Mesodermal cell (in vitro differentiated cells): ENCODE results near the gene SNX22.

ENCODE experiments used
- H3K27ac ChIP-seq: 2 replicates; pipeline ENCODE4 v1.7.0; 2013; ENCODE audit warnings: mild to moderate bottlenecking, low read depth, low read length, moderate library complexity; ENCODE audit not compliant: severe bottlenecking
- H3K36me3 ChIP-seq: 2 replicates; pipeline ENCODE4 v1.7.1; 2013; ENCODE audit warnings: mild to moderate bottlenecking, low read length, moderate library complexity; ENCODE audit not compliant: control insufficient read depth, insufficient read depth
- H3K4me1 ChIP-seq: one replicate; pipeline ENCODE4 v1.7.1; 2013; ENCODE audit warnings: mild to moderate bottlenecking, low read length; ENCODE audit not compliant: insufficient read depth, control insufficient read depth, poor library complexity, severe bottlenecking
- H3K4me3 ChIP-seq: 2 replicates; pipeline ENCODE4 v1.7.0; 2013; ENCODE audit warnings: low read length, control low read depth, mild to moderate bottlenecking; ENCODE audit not compliant: insufficient read depth, poor library complexity, severe bottlenecking; ENCODE audit errors: extremely low read depth
- H3K9me3 ChIP-seq: 2 replicates; pipeline ENCODE4 v1.7.1; 2013; ENCODE audit warnings: mild to moderate bottlenecking, low read length, moderate library complexity; ENCODE audit not compliant: control insufficient read depth
- WGBS, 2 experiments: methylation state at CpG; one replicate each; pipeline ENCODE4 v1.1.5; 2013; ENCODE audit warnings: missing lambda C conversion rate in 2 of 2; ENCODE audit not compliant: insufficient coverage in 2 of 2; 5-methylcytosine and 5-hydroxymethylcytosine counted together

SNX22 gene

DNA sequence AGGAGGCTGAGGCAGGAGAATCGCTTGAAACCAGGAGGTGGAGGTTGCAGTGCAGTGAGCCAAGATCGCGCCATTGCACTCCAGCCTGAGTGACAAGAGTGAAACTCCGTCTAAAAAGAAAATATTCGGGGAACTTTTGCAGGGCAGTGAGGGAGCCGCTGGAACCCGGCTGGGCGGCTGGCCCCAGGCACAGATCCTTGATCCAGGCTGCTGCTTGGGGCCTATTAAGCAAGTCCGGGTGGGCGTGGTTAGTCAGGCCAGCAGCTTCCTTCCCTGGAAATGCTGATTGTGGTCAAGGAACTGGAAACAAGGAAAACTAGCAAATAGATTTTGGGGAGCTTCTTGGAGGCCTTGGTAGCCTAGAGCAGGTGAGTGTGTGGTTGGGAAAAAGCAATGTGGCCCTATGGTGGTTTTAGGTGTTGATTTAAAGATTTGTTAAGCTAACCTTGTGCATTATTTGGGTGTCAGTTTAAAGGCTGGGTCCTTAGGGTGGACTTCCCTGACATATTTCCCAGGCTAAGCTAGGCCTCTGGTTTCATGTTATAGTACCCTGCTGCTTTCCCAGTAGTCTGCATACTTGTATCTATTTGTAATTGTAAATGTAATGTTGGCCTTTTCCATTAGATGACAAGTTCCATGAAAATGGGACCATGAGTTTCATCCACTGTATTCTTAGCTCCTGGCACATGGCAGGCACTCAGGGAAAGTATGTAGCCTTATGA lies 17.7 kb upstream of the SNX22 start:
- WGBS, 2 experiments, result 92 to 95% methylated on average over 10 of the region's 10 CpGs
- Histone ChIP-seq H3K4me3 (no peak overlapping the region), H3K36me3 (peaks cover 89% of the 10 kb centered on the region)

DNA sequence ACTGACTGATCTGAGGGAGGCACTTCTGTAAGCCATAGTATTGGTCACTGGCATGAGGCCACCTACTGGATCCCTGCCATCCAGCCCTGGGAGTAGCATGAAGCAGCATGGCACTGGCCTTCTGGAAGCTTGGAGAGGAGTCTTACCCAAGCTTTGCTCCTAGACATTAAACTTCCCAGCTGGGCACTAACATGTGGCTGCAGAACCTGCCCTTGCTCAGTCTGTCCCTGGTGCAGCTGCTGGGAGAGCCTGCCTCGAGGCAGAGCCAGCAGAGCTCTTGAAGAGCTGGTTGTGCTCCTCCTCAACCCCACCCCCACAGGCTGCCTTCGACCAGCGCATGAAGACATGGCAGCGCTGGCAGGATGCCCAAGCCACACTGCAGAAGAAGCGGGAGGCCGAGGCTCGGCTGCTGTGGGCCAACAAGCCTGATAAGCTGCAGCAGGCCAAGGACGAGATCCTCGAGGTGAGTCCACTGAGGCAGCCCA lies 17.1 kb upstream of the SNX22 start:
- H3K36me3 ChIP-seq, result peaks cover 84% of the 10 kb centered on the region
- H3K27ac ChIP-seq, result no peak overlapping the region
- no peaks in the 10 kb centered on the region for H3K9me3 ChIP-seq
- H3K4me3 ChIP-seq, result no peak overlapping the region
- 99% methylated on average over 9 of the region's 9 CpGs for WGBS, 2 experiments
- H3K4me1 ChIP-seq, result no peaks in the 10 kb centered on the region

More for the DNA sequence above, 17.7 kb upstream of the SNX22 start:
- Histone ChIP-seq H3K4me1 (no peaks in the 10 kb centered on the region), H3K27ac (no peak overlapping the region), H3K9me3 (no peaks in the 10 kb centered on the region)

DNA sequence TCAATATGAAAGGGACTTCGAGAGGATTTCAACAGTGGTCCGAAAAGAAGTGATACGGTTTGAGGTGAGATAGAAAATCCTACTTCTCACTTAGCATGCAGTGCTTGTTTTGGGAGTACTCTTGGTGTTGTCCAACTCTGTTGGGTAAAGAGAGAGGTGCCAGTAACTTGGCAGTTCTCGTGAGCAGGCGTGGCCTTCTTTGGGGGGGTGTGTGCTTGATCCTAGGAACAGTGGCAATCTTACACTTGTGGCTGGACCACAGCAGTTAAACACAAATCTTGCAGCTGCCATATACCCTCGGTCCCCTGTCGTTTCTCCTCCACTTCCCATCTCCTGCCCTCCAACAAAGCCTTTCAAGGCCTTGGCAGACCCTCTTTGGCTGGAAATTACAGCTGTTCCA lies 15.2 kb upstream of the SNX22 start:
- 91 to 92% methylated on average over 3 to 4 of the region's 7 CpGs for WGBS, 2 experiments
- H3K9me3 ChIP-seq, result no peaks in the 10 kb centered on the region
- peaks cover 71% of the 10 kb centered on the region for H3K36me3 ChIP-seq
- no peaks in the 10 kb centered on the region for H3K4me1 ChIP-seq
- H3K4me3 ChIP-seq, result no peak overlapping the region
- H3K27ac ChIP-seq, result no peak overlapping the region

DNA sequence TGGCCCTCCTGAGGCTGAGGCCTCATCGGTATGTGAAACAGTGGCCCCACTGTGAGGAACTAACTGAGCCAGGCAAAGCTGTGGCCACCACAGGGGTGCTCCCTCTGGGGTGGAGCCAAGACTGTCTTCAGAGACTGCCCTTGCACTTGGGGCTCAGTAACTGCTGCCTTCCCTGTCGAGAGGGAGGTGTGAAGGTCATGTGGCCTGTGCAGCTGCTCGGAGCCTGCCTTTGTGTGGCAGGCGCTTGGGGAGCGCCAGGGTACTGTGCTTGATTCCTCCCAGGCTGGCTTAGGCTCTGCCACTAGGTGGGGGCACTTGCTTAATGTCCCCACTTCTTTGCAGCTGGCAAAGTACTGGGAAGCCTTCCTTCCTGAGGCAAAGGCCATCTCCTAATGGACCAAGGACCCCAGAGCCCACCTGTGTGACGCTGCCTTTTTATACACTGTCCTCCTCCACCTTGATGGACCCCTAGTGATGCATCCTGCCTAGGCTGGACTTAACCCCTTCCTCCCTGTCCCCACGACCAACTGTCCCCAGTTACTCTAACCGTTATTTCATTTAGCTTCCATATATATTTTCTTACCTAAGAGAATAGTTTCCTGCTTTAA lies 14.2 kb upstream of the SNX22 start:
- peaks cover 69% of the 10 kb centered on the region for H3K36me3 ChIP-seq
- H3K27ac ChIP-seq, result no peak overlapping the region
- 75 to 90% methylated on average over 3 to 6 of the region's 8 CpGs for WGBS, 2 experiments
- no peaks in the 10 kb centered on the region for H3K4me1 ChIP-seq
- no peaks in the 10 kb centered on the region for H3K9me3 ChIP-seq
- H3K4me3 ChIP-seq, result no peak overlapping the region

DNA sequence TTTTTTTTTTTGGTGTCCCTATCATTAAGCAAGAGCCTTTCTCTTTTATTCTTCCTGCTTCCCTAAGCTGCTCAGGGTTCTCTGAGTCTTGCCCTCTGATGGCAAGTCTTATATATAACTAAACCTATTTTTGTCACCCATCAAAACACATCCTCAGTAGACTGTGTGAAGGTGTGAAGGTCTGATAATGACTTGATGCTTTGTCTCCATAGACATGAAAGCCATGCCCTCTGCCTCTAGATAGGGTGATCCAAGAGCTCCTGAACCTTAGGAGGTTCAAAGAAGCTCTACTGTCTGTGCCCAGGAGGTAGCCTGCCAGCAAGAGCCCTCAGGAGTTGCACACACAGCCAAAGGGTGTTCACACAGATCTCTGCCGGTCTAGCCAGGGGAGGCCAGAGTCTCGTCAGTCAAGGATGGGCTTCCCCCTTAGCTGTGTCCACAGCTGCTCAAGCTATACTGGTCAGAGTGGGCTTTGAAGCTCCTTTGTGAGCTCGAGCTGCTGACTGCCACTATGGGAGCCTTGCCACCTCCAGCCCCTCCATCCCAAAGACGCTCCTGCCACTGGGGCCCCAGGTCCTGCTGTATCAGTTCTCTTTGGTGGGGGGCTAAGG lies 13.1 kb upstream of the SNX22 start:
- Histone ChIP-seq H3K4me3 (no peak overlapping the region), H3K9me3 (no peaks in the 10 kb centered on the region), H3K36me3 (peaks cover 67% of the 10 kb centered on the region), H3K27ac (no peak overlapping the region), H3K4me1 (no peaks in the 10 kb centered on the region)
- WGBS, 2 experiments, result 94 to 95% methylated on average over 3 of the region's 4 CpGs

DNA sequence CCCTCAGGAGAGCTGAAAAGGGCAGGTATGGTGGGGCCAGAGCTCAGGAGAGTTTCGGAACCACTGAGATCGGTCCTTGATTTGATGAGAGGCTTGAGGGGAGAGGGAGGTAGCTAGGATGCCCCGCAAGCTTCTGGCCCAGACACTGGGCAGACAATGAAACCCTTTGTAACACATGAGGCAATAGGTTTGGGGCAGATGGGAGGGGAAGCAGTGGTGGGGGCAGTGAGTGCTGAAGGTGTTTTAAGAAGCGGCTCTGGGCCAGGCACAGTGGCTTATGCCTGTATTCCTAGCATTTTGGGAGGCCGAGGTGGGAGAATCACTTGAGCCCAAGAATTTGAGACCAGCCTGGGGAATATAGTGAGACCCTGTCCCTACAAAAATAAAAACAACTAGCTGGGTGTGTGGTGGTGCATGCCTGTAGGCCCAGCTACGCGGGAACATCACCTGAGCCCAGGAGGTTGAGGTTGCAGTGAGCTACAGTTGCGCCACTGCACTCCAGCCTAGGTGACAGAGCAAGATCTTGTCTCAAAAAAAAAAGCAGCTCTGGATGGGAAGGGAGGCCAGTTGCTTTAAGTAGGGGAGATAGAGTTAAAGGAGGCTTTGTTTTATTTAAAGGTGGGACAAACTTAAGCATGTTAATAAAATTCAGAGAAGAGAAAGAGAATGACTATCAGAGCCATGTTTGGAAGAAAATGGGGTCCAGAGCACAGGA lies 9.6 kb upstream of the SNX22 start:
- WGBS, 2 experiments, result 93 to 96% methylated on average over 7 to 8 of the region's 8 CpGs
- no peak overlapping the region for H3K27ac ChIP-seq
- no peaks in the 10 kb centered on the region for H3K9me3 ChIP-seq
- no peak overlapping the region for H3K4me3 ChIP-seq
- H3K36me3 ChIP-seq, result peaks cover 49% of the 10 kb centered on the region
- H3K4me1 ChIP-seq, result no peaks in the 10 kb centered on the region

DNA sequence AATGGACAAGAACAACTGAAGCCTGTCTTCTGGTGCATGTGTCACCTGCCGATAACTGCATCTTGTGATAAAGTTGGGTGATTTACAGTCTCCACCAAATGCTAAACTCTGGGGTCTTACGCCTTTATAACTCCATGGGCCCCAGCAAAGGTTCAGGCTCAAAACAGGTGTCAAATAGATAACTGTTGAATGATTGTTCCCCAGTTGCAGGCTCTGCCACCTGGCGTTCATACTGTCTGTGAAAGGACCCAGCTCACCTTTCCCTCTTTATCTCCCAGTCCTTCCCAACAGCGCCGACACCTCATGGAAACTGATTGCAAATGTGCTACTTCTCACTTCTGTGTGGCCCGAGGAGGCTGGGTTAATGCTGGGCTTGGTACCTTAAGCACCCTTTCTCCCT lies 8.3 kb upstream of the SNX22 start:
- 91 to 92% methylated on average over 4 to 5 of the region's 6 CpGs for WGBS, 2 experiments
- peaks cover 37% of the 10 kb centered on the region for H3K36me3 ChIP-seq
- H3K4me3 ChIP-seq, result no peak overlapping the region
- no peaks in the 10 kb centered on the region for H3K4me1 ChIP-seq
- no peak overlapping the region for H3K27ac ChIP-seq
- H3K9me3 ChIP-seq, result no peaks in the 10 kb centered on the region

DNA sequence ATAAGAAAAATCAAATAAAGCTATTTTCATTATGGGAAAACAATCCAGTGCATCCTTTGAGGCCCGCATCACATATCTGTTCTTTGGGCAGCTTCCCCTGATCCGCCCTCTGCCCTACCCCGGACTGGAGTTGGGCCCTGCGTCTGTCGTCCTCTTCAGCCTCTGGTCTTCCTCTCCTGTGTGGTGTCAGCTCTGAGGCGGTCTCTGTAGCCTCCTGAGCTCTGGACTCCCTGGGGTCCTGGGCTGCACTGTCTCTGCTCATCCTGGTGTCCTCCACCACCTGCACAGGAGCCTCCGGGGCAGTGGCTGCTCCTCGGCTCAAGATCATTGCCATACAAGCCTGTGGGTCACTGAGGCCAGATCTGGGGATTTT lies 7.4 kb upstream of the SNX22 start:
- no peak overlapping the region for H3K4me3 ChIP-seq
- WGBS, 2 experiments, result 91 to 95% methylated on average over 7 to 8 of the region's 8 CpGs
- H3K36me3 ChIP-seq, result peaks cover 31% of the 10 kb centered on the region
- H3K4me1 ChIP-seq, result no peaks in the 10 kb centered on the region
- no peaks in the 10 kb centered on the region for H3K9me3 ChIP-seq
- H3K27ac ChIP-seq, result no peak overlapping the region

DNA sequence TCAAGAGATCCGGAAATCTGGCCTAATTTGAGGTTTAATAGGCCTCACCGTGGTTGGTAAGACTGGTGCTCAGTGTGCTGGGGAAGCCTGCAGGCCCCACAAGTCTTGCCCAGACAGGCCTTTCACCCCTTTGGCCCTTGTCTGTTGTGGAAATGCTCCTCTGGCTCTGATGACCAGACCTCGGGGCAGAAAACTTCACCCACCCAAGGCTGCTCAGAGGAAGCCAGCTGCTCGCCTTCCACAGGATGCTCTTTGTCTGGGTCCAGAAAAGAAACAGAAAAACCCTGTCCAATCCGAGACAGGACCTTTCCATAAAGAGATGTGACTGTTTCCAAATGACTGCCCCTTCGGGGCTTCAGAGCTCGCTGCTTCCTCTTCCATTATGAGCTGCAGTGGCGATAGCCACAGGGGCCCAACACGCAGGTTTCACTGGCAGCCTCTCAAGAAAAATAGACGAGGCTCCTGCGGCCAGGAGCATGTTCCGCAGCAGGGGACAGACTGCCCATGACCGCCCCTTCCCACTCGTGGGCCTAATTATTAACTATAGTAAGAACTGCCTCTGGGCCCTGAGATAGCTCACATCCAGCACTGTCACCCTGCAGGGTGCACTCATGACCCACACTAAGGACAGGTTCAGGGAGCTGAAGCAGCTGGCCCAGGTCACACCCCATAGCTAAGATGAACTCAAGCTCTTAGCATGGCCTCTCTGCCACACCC lies 6.8 kb upstream of the SNX22 start:
- Histone ChIP-seq H3K9me3 (no peaks in the 10 kb centered on the region), H3K4me1 (no peaks in the 10 kb centered on the region), H3K4me3 (no peak overlapping the region), H3K27ac (no peak overlapping the region), H3K36me3 (peaks cover 31% of the 10 kb centered on the region)
- 92 to 93% methylated on average over 12 to 14 of the region's 14 CpGs for WGBS, 2 experiments

DNA sequence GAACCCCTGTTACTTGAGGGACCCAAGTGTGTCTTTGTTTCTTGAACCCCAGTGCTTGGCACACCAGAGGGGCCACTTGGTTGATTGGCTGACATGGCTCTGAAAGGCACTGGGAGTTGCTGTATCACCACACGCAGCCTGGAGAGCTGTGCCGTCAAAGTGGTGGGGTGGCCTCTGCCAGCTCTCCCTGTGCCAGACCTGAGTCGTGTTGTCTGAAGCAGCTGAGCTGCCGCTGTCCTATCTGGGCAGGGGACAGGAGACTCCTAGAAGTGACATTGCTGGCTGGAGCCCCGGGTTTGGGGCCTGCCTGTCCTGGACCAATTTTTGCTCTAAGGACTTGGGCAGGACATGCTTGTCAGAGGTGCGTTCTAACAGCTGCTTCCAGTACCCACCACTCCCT lies 5.5 kb upstream of the SNX22 start:
- Histone ChIP-seq H3K9me3 (no peaks in the 10 kb centered on the region), H3K4me3 (no peak overlapping the region)
- WGBS, 2 experiments, result 97 to 98% methylated on average over 6 of the region's 6 CpGs

More for the DNA sequence above, 5.5 kb upstream of the SNX22 start:
- peaks cover 2% of the 10 kb centered on the region for H3K4me1 ChIP-seq
- H3K27ac ChIP-seq, result no peak overlapping the region
- peaks cover 30% of the 10 kb centered on the region for H3K36me3 ChIP-seq
